Right ventricle myocardium superior (tissue), 1 donor: ENCODE measurements around the gene C5AR1. TPM values are rescaled to one million over a fixed set of nuclear protein-coding genes. Genes with fewer than 3 reads are reported as not detected.
"Not testable (repeated sequence)": the region's sequence is repeated elsewhere in the genome, so short reads cannot be mapped to it uniquely, and the experiment has no call there.

ENCODE experiments used
- ATAC-seq: fragments of 200-7000 bp; cut with Tn5 transposase; one replicate; pipeline ENCODE4 v1.9.1; 2020; ENCODE audit warnings: mild to moderate bottlenecking; ENCODE audit not compliant: poor library complexity
- DNase-seq: peaks from one replicate; pipeline ENCODE4 v3.0.0-alpha.2; 2020
- intact Hi-C: fragments of 100-400 bp; cut with DNase I; formaldehyde crosslinking; loops from one replicate; pipeline ENCODE4 v1.11.2; 2022
- total RNA-seq: library from RNA; stranded (reverse); fragmentation: NEBNext Ultra II Directional; extraction: Animal tissue kit (Norgen Biotek cat#: 25700); gene quantifications from one replicate; pipeline ENCODE4 v1.2.1, GENCODE V29; 2021
- donor health status: DM: no; HTN: yes; CAD: no; lungs with severe emphysema.

C5AR1 gene
- total RNA-seq, 1 donor from 2014 or later = 3.4 TPM

DNA sequence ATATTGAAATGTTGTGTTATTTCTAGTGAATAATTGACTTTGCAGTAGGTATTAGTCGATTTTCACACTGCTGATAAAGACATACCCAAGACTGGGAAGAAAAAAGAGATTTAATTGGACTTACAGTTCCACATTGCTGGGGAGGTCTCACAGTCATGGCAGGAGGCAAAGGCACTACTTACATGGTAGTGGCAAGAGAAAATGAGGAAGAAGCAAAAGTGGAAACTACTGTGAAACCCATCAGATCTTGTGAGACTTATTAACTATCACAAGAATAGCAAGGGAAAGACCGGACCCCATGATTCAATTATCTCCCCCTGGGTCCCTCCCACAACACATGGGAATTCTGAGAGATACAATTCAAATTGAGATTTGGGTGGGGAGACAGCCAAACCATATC is 12.4 kb downstream of the C5AR1 start:
- ATAC-seq = no peak

DNA sequence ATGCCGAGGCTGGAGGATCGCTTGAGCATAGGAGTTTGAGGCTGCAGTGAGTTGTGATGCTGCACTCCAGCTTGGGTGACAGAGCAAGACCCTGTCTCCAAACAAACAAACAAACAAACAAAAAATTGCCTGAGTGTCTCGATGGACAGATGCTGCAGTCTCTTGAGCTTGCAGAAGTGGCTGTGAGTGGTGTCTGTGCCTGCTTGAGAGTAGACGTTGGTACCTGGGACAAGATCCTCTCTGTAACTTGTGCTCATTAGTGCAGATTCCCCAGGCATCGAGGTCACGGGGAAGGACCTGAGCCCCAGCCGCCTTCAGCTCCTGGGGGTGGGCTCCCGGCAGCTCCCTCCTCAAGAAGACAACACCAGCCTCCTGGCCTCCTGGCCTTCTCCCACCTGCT is 13.7 kb downstream of the C5AR1 start:
- no peak for DNase-seq
- intact Hi-C loops = no loop called here

More for the DNA sequence above, 12.4 kb downstream of the C5AR1 start:
- intact Hi-C loops = no loop called here
- DNase-seq = no peak

DNA sequence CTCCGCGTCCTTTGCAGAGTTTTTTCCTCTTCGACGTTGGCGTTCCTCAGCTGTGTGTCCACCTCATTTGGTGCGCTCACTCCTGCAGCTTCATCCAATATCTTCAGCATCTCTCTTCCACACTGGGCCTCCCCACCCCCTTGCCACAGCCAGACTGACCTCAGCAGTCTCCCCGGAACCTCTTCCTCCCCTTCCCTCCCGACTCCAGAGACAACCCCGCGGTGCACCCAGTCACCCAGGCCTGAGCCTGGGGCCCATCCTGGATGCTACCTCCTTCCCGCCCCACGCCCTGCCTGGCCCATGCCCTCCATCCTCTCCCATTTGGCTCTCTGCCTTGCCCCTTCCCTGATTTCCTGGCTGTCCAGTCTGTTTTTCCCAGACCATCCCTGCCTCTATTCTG is 14.2 kb downstream of the C5AR1 start:
- intact Hi-C loops = no loop called here
- peak; percentile 64 for ATAC-seq
- no peak for DNase-seq

More for the DNA sequence above, 13.7 kb downstream of the C5AR1 start:
- ATAC-seq = no peak

DNA sequence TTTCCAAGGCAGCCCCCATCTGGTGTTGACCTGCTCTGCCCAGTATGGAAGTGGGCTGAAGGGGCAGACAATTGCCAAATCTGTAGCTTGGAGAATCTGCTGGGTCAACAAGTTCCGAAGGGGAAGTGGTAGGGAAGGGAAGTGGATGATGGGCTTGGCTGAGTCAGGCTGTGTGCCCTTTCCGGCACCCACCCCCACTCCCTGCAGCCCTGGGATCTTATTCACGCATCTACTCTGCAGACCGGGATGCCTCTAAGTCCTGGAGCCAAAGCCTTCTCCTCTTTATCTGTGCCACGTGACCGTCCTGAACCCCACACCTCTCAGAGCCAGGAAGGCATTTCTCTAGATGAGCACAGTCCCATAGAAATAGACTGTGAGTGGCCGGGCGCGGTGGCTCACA is 14.8 kb downstream of the C5AR1 start:
- intact Hi-C loops = no loop called here
- peak; percentile 87 for ATAC-seq

DNA sequence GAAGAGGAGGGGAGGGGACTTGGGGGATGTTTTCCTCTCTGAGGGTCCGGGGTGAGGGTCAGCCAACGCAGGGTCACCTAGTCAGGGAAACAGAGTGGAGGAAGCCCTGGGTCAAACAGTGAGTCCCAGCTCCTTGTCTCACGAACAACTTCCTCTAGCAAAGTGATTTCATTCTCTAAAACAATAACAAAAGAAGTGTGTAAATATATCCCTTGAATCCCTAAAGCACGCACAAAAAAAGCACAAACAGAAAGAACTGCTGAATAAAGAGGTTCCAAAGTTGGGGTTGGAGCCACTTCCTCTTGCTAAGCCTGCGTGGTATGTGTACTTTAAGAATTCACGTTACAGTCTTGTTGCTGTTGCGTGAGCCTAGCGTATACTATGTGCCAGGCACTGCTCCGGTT is 20.8 kb downstream of the C5AR1 start:
- no peak for DNase-seq
- ATAC-seq = peak; percentile 73
- intact Hi-C loops = no loop called here

More for the DNA sequence above, 14.8 kb downstream of the C5AR1 start:
- peak; percentile 60 for DNase-seq

DNA sequence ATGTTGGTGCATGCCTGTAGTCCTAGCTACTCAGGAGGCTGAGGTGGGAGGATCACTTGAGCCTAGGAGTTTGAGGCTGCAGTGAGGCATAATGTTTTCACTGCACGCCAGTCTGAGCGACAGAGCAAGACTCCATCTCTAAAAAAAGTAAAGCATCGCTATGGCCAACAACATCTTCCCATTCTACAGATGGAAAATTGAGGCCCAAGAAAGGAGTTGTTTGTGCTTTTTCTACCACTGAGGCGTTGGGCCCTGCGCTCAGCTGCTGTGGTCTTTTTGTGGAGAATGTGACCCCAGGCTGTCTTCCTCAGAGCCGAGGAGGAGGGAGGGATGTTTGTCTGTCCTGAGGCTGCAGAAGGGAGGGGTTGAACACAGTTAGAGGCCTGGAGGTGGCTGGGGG is 21.8 kb downstream of the C5AR1 start:
- intact Hi-C loops = no loop called here
- DNase-seq = no peak
- no peak for ATAC-seq

DNA sequence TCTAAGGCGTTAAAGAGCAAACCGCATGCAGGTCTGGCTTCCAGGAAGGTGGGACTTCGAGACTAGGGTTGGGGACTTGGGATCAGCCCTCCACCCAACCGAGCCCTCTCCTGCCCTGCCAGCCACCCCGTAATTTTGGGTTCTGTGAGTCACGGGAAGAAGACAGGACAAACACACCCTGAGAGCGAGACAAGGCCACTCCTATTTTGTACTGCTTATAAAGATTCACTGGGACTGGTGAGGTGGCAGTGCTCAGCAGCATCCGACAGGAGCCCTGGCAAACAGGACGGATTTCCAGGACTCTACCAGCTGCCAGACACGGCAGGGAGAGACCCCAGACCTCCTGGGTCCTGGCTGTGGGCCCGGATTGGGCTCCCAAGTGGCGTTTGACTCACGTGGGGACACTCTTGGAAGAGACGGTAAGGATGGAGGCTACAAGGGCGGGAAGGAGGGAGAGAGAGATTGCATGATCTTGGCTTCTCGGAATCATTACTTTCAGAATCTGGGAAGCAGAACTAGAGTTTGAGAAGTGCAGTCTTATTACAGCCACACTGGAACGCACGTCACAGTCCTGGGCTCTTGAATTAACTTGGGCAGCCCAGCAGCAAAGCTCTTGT is 22.4 kb downstream of the C5AR1 start, which contains the start of gene C5AR2:
C5AR2 (plus strand) TSS at position 245 of the 617 bp plus-strand sequence. CDS start 8,625 bp downstream, outside the sequence.
- DNase-seq (no peak), ATAC-seq (peak; percentile 30)
- intact Hi-C loops = no loop called here

DNA sequence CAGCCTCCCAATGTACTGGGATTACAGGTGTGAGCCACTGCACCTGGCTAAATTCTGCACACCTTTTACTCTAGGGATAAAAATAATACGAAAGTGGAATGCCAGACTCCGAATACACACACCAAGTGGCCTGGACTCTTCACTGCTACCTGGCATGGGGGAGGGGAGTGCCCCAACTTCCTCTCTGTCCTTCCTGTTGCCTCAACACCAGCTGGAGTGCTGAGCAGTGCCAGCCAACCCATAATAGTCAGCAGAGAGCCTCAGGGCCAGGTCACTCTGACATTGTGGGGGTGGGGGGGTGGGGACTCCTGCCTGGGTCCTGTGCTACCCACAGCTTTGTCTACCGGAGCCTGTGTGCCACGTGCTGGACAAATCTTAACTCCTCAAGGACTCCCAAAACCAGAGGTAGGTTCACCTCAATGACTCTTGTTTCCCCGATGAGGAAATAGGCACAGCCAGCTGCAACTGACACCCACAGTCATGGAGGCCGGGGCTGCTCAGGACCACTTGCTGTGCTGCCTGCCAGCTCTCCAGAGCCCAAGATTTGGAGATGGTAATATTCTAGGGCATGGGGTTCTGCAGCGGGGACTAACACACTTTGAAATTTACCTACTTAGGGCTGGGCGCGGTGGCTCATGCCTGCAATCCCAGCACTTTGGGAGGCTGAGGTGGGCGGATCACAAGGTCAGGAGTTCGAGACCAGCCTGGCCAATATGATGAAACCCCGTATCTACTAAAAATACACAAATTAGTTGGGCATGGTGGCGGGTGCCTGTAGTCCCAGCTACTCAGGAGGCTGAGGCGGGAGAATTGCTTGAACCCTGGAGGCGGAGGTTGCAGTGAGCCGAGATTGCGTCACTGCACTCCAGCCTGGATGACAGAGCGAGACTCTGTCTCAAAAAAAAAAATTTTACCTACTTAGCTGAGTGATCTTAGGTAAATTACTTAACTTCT is 27.4 kb downstream of the C5AR1 start:
- ATAC-seq (peak; percentile 86), DNase-seq (peak; percentile 80)
- intact Hi-C loops = not testable (repeated sequence)

DNA sequence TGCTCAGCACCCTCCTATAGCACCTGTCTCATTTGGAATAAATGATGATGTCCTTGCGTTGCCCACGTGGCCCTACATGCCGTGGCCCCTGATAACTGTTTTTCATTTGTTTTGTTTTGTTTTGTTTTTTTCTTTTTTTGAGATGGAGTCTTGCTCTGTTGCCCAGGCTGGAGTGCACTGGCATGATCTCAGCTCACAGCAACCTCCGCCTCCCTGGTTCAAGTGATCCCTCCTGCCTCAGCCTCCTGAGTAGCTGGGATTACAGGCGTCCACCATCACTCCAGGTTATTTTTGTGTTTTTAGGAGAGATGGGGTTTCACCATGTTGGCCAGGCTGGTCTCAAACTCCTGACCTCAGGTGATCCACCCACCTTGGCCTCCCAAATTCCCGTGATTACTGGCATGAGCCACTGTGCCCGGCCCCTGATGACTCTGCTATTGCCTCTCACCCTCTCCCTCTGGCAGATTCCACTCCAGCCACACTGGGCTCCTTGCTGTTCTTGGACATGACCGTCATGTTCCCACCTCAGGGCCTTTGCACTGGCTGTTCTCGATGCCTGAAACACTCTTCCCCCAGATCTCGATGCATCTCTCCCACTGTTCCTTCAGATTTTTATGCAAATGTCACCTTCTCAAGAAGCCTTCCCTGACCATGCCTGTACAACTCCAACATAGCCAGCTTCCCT is 29.7 kb downstream of the C5AR1 start:
- intact Hi-C loops = no loop called here
- ATAC-seq (no peak), DNase-seq (no peak)

DNA sequence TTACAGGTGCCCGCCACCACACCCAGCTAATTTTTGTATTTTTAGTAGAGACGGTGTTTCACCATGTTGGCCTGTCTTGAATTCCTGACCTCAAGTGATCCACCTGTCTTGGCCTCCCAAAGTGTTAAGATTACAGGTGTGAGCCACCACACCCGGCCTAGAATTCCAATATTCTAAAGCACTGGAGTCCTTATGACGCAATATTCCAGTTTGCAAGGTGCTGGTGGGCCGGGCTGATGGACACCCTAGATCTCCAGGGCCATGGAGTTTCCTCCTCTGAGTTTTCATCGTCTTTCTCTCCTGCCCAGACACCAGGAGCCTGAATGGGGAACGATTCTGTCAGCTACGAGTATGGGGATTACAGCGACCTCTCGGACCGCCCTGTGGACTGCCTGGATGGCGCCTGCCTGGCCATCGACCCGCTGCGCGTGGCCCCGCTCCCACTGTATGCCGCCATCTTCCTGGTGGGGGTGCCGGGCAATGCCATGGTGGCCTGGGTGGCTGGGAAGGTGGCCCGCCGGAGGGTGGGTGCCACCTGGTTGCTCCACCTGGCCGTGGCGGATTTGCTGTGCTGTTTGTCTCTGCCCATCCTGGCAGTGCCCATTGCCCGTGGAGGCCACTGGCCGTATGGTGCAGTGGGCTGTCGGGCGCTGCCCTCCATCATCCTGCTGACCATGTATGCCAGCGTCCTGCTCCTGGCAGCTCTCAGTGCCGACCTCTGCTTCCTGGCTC is 31.0 kb downstream of the C5AR1 start:
- intact Hi-C loops = no loop called here
- DNase-seq = no peak
- no peak for ATAC-seq

DNA sequence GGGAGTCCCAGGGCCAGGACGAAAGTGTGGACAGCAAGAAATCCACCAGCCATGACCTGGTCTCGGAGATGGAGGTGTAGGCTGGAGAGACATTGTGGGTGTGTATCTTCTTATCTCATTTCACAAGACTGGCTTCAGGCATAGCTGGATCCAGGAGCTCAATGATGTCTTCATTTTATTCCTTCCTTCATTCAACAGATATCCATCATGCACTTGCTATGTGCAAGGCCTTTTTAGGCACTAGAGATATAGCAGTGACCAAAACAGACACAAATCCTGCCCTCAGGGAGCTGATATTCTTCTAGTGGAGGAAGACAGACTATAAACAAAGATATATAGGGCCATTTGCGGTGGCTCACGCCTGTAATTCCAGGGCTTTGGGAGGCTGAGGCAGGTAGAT is 32.1 kb downstream of the C5AR1 start:
- DNase-seq (no peak), ATAC-seq (no peak)
- intact Hi-C loops = no loop called here

DNA sequence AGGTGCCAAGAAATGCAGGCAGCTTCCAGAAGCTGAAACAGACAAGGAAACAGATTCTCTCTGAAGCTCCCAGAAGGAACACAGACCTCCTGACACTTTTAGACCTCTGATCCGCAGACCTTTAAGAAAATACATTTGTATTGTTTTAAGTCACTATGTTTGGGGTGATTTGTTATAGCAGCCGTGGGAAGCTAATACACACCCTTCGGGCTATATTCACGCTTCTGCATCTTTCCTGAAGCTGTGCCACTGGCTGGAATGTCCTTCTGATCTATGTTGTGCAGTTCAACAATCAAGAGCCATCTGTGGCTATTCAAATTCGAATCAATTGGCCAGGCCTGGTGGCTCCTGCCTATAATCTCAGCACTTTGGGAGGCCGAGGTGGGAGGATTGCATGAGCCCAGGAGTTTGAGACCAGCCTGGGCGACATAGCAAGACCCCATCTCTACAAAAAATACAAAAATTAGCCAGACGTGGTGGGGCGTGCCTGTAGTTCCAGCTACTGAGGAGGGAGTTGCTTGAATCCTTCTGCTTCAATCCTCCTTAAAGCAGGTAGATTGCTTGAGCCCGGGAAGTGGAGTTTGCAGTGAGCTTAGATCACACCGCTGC is 33.6 kb downstream of the C5AR1 start:
- intact Hi-C loops = no loop called here
- ATAC-seq = no peak
- DNase-seq = no peak

DNA sequence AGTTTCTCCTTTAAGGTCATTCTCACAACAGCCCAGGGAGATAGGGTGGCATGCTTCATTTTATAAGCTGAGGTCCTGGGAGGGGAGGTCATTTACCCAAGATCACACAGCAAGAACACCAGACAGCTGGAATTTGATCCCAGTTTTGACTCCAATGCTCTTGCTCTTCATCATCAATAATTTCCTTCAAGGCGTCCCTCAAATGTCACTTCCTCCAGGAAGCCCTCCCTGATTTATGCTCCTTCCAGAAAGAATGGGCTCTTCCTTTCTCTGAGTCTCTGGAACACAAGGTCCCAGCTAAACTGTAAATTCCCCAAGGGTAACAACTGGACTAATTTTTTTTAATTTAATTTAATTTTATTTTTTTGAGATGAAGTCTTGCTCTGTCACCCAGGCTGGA is 34.8 kb downstream of the C5AR1 start:
- DNase-seq (no peak), ATAC-seq (no peak)
- intact Hi-C loops = no loop called here

DNA sequence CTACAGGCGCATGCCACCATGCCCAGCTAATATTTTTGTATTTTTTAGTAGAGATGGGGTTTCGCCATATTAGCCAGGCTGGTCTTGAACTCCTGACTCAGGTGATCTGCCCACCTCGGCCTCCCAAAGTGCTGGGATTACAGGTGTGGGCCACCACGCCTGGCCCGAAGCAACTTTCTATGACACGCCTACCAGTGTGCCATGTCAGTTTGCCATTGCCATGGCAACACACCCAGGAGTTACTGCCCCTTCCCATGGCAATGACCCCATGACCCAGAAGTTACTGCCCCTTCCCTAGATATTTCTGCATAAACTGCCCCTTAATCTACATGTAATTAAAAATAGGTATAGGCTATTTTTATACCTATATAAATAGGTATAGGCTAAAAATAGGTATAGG is 36.4 kb downstream of the C5AR1 start:
- ATAC-seq, DNase-seq, intact Hi-C loops: not testable (repeated sequence)

DNA sequence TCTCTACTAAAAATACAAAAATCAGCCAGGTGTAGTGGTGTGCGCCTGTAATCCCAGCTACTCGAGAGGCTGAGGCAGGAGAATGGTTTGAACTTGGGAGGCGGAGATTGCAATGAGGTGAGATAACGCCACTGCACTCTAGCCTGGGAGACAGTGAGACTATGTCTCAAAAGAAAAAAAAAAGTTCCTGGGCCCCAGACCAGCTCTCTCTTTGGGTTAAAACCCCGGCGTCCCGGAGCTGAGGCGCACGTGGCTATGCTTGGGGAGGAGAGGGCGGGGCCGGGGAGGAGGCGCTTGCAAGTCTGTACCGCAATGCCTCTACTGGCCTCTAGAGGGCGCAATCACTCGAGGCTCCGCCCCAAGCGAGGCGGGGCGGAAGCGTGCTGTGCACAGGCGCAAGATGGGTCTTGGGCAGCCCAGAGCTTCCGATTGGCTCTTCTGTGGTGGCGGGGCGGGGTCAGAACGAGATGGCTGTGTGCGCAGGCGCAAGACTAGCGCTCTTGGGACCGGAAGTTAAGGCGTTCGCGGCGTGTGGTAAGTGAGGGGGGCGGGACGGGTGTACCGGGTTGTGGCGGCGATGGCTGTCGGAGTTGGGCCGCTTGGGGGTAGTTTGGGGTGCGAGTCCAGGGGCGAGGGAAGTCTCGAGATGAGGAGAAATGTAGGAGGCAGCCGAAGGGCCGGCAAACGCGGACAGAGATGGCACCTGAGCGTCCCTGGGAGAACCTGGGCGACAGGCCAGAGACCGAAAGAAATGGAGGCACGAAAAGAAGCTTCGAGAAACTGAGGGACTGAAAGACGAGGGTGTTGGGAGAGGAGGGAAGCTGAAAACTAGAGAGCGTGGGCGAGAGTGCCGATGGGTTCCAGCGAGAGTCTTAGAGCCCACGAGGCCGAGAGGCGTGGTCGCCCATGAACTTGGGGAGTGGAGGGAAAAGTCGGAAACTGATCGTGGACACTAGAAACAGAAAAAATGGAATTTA is 39.4 kb downstream of the C5AR1 start, which contains the start of gene DHX34:
DHX34 (plus strand) TSS at position 497 of the 977 bp plus-strand sequence. CDS start 3,716 bp downstream, outside the sequence.
- intact Hi-C loops = no loop called here
- ATAC-seq (peak; percentile 100), DNase-seq (peak; percentile 99)

DNA sequence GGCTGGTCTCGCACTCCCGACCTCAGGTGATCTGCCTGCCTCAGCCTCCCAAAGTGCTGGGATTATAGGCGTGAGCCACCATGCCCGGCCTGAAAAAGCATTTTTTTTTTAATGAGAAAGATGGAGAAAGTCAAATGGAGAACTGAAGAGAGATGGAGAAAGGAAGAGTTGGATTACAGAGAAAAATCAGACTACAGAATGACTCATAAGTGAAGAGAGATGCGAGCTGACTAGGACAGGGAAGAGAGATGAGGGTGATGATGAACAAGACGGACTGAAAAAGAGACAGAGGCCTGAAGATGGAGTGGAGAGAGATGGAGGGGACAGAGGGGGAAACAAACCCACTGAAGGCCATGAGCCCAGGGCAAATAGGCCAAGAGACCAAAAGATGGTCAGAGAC is 41.0 kb downstream of the C5AR1 start:
- intact Hi-C loops = no loop called here
- no peak for ATAC-seq
- no peak for DNase-seq

DNA sequence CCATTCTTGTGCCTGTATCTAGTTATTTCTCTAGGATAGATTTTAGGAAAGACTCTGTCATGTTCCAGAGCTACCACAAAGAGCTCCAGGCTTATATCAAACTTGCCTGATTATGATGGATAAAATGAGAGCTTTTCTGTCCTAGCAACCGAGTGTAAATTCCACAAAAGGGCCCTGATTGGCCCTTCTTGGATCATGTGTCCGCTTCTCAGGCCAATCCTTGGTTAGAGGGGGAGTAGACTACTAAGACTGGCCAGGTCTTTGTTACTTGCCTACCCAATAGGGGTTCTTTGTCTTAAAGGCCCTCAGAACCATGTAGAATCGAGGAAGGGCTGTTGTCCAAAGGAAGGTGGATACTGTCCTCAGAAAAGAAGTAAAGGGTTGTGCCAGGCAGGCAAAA is 41.9 kb downstream of the C5AR1 start:
- no peak for DNase-seq
- intact Hi-C loops = no loop called here
- ATAC-seq = no peak
